ENCODE measurements around the gene RBPJ.

RBPJ gene

DNA sequence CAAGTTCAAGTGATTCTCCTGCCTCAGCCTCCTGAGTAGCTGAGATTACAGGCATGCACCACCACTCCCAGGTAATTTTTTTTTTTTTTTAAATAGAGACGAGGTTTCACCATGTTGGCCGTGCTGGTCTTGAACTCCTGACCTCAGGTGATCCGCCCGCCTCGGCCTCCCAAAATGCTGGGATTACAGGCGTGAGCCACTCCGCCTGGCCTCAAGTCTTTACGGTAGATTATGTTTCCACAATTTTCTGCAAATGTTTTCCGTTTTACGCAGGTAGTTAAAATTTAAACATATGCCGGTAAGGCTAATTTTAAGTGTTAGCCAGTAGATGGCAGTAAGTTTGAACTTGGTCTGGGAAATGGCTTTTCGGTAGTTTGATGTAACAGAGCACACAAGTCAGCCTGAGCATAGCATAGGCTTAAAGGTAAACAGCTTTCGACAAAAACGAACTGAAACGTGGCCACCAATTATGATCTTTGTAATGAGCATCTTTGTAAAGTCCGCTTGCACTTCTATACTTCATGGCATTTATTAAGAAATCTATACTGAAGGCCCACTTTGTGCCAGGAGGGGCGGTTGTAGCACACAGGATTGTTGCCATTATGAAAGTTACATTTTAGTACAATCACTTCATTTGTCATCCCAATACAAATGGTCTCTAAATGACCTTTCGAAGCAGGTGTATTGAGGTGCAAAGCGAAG, 138.4 kb downstream of the RBPJ start:
- no peaks in the 10 kb centered on the region for H3K36me3 ChIP-seq (ENCODE audit: low read length)
- no peaks in the 10 kb centered on the region for H3K27me3 ChIP-seq (ENCODE audit: low read length)
- H2AFZ ChIP-seq (ENCODE audit: low read depth, low read length, severe bottlenecking) = peak overlapping the region; percentile 69
- H3K27ac ChIP-seq (ENCODE audit: low read depth, low read length) = no peak overlapping the region
- no peaks in the 10 kb centered on the region for H3K79me2 ChIP-seq (ENCODE audit: insufficient read depth, low read length)
- no peaks in the 10 kb centered on the region for H4K20me1 ChIP-seq (ENCODE audit: low read depth, low read length)
- H3K4me3 ChIP-seq (ENCODE audit: insufficient read depth, low read length, poor library complexity, severe bottlenecking) = no peak overlapping the region
- TF ChIP-seq EZH2phosphoT487 (conservative IDR thresholded peaks at IDR 0.05; ENCODE audit: low read length) = no peak
- TF ChIP-seq, protein P1, sequence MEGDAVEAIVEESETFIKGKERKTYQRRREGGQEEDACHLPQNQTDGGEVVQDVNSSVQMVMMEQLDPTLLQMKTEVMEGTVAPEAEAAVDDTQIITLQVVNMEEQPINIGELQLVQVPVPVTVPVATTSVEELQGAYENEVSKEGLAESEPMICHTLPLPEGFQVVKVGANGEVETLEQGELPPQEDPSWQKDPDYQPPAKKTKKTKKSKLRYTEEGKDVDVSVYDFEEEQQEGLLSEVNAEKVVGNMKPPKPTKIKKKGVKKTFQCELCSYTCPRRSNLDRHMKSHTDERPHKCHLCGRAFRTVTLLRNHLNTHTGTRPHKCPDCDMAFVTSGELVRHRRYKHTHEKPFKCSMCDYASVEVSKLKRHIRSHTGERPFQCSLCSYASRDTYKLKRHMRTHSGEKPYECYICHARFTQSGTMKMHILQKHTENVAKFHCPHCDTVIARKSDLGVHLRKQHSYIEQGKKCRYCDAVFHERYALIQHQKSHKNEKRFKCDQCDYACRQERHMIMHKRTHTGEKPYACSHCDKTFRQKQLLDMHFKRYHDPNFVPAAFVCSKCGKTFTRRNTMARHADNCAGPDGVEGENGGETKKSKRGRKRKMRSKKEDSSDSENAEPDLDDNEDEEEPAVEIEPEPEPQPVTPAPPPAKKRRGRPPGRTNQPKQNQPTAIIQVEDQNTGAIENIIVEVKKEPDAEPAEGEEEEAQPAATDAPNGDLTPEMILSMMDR (IDR thresholded peaks at IDR 0.05; ENCODE audit: insufficient read depth, low read length, poor library complexity, severe bottlenecking) = peak; percentile 44
- peak overlapping the region; percentile 29 for H3K4me2 ChIP-seq (ENCODE audit: low read depth, low read length, poor library complexity, severe bottlenecking)
- H3K9me2 ChIP-seq (replicated peaks; ENCODE audit: insufficient read depth, low read length) = no peaks in the 10 kb centered on the region
- no peaks in the 10 kb centered on the region for H3F3A ChIP-seq (ENCODE audit: insufficient read depth)
- no peak overlapping the region for H3K9ac ChIP-seq (ENCODE audit: low read length)
- no peaks in the 10 kb centered on the region for H3K9me3 ChIP-seq (ENCODE audit: insufficient read depth, low read length)

DNA sequence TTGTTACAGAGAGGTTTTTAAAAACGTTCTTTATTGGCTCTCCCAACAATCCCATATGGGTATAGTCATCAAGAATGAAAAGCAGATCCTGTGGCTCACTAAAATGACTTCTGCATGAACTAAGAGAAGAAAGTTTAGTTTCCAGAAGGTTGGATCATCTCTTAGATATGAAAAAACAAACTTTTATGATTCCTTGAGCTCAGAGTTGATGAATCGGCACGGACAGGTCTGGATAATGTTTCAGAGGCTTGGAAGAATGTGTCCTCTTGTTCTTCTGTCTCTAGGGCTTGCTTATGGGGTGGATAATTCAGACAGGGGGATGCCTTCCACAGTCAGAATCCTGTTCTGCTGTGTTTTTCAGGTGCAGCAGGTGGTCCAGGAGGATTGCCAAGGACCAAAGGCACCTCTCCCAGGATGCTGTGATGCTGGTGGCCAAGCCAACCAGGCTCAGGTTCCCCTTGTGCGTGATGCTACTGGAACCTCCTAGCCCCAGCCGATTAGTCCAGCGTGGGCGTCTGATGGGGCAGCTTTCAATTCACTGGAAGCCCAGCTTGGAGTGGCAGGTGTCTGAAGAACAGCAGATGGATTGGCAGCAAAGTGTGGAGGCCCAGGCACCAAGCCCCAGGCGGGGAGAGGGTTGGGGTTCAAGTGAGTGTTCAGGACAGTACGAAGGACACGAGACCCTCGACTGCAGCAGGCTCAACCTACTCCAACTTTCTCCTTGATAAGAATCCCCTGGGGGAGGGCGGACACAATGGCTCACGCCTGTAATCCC, 139.1 kb downstream of the RBPJ start:
- Histone ChIP-seq H4K20me1 (ENCODE audit: low read depth, low read length) (no peaks in the 10 kb centered on the region), H3K27me3 (ENCODE audit: low read length) (no peaks in the 10 kb centered on the region), H3K9me2 (replicated peaks; ENCODE audit: insufficient read depth, low read length) (no peaks in the 10 kb centered on the region), H3K9me3 (ENCODE audit: insufficient read depth, low read length) (no peaks in the 10 kb centered on the region), H3K79me2 (ENCODE audit: insufficient read depth, low read length) (no peaks in the 10 kb centered on the region), H3K4me3 (ENCODE audit: insufficient read depth, low read length, poor library complexity, severe bottlenecking) (no peak overlapping the region), H3K9ac (ENCODE audit: low read length) (no peak overlapping the region), H3K36me3 (ENCODE audit: low read length) (no peaks in the 10 kb centered on the region), H3F3A (ENCODE audit: insufficient read depth) (no peaks in the 10 kb centered on the region), H2AFZ (ENCODE audit: low read depth, low read length, severe bottlenecking) (peak overlapping the region; percentile 69), H3K27ac (ENCODE audit: low read depth, low read length) (no peak overlapping the region), H3K4me2 (ENCODE audit: low read depth, low read length, poor library complexity, severe bottlenecking) (no peak overlapping the region)
- TF ChIP-seq, protein P1 (IDR thresholded peaks at IDR 0.05; ENCODE audit: insufficient read depth, low read length, poor library complexity, severe bottlenecking) = no peak
- no peak for TF ChIP-seq EZH2phosphoT487 (conservative IDR thresholded peaks at IDR 0.05; ENCODE audit: low read length)

DNA sequence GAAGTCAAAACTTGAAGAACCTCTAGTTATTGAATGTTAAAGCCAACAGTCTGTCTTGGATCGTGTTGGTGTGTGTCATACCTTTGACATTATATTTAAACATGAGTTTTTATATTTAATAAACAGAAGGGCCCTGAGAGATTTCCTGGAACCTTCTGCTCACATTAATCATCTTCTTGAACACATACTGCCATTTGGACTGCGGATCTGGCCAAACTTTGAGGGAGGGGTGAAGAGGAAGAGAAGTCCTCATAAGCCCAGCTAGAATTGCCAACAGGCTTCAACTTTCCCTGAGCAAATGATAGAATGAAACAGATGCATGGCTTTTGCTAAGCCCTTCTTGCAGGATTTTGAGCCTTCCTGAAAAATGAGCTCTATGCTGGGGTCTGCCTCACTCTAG, 142.1 kb downstream of the RBPJ start:
- H3K4me2 ChIP-seq (ENCODE audit: low read depth, low read length, poor library complexity, severe bottlenecking) = no peak overlapping the region
- no peaks in the 10 kb centered on the region for H4K20me1 ChIP-seq (ENCODE audit: low read depth, low read length)
- no peaks in the 10 kb centered on the region for H3K9me3 ChIP-seq (ENCODE audit: insufficient read depth, low read length)
- H3K27ac ChIP-seq (ENCODE audit: low read depth, low read length) = no peak overlapping the region
- no peaks in the 10 kb centered on the region for H3K27me3 ChIP-seq (ENCODE audit: low read length)
- H3K9ac ChIP-seq (ENCODE audit: low read length) = no peak overlapping the region
- no peak overlapping the region for H3K4me3 ChIP-seq (ENCODE audit: insufficient read depth, low read length, poor library complexity, severe bottlenecking)
- no peaks in the 10 kb centered on the region for H3F3A ChIP-seq (ENCODE audit: insufficient read depth)
- no peak for TF ChIP-seq EZH2phosphoT487 (conservative IDR thresholded peaks at IDR 0.05; ENCODE audit: low read length)
- TF ChIP-seq, protein P1 (IDR thresholded peaks at IDR 0.05; ENCODE audit: insufficient read depth, low read length, poor library complexity, severe bottlenecking) = no peak
- no peaks in the 10 kb centered on the region for H3K9me2 ChIP-seq (replicated peaks; ENCODE audit: insufficient read depth, low read length)
- no peak overlapping the region for H2AFZ ChIP-seq (ENCODE audit: low read depth, low read length, severe bottlenecking)
- no peaks in the 10 kb centered on the region for H3K79me2 ChIP-seq (ENCODE audit: insufficient read depth, low read length)
- no peaks in the 10 kb centered on the region for H3K36me3 ChIP-seq (ENCODE audit: low read length)
